CD4-positive, alpha-beta T cell (primary cell): ENCODE results near the gene PIK3C2G. TPM values are rescaled to one million over a fixed set of nuclear protein-coding genes. Genes with fewer than 3 reads are reported as not detected.

Source experiments
- ATAC-seq: fragments of 200-7000 bp; cut with Tn5 transposase; one replicate; pipeline ENCODE4 v1.10.0; 2022; ENCODE audit warnings: mild to moderate bottlenecking; ENCODE audit not compliant: poor library complexity
- CTCF ChIA-PET: fragments of 350-600 bp; sonication (Branson Sonifier 250); formaldehyde crosslinking; loops from one replicate; lab custom pipeline; 2021; ENCODE audit warnings: antibody characterized with exemption, inconsistent platforms; lab: Charles Lee
- POLR2A ChIA-PET: fragments of 350-600 bp; sonication (Branson Sonifier 250); formaldehyde crosslinking; loops from one replicate; lab custom pipeline; 2021; ENCODE audit warnings: antibody characterized with exemption, inconsistent platforms; lab: Charles Lee
- DNase-seq, 14 experiments: peaks; one replicate each; pipeline ENCODE4 v3.0.0-alpha.2; 2013 to 2020; ENCODE audit warnings: mixed read lengths in 2 of 14
- H3K27ac ChIP-seq, 2 donors: one replicate each; pipeline versions ENCODE4 v1.5.1 to v1.7.0; 2013; ENCODE audit warnings: low read length in 2 of 2, low read depth in 1 of 2, mild to moderate bottlenecking in 1 of 2
- H3K27me3 ChIP-seq, 2 experiments: 1 replicate in 1 of 2; 2 replicates in 1 of 2; pipeline versions ENCODE4 v1.6.1 to v1.7.0; 2013; ENCODE audit warnings: low read length in 2 of 2, control low read depth in 1 of 2, mild to moderate bottlenecking in 1 of 2, moderate library complexity in 1 of 2; ENCODE audit not compliant: insufficient read depth in 2 of 2, control insufficient read depth in 1 of 2
- H3K36me3 ChIP-seq: one replicate; pipeline ENCODE4 v1.6.1; 2013; ENCODE audit warnings: low read length, control low read depth; ENCODE audit not compliant: insufficient read depth
- H3K4me1 ChIP-seq: one replicate; pipeline ENCODE4 v1.6.1; 2013; ENCODE audit warnings: low read length, control low read depth; ENCODE audit not compliant: insufficient read depth
- H3K4me3 ChIP-seq: one replicate; pipeline ENCODE4 v1.5.1; 2013; ENCODE audit warnings: mild to moderate bottlenecking, low read length, moderate library complexity
- H3K9me3 ChIP-seq, 2 experiments: 1 replicate in 1 of 2; 2 replicates in 1 of 2; pipeline versions ENCODE4 v1.6.1 to v1.7.0; 2013; ENCODE audit warnings: low read length in 2 of 2, mild to moderate bottlenecking in 2 of 2, control low read depth in 1 of 2, moderate library complexity in 1 of 2; ENCODE audit not compliant: control insufficient read depth in 1 of 2, insufficient read depth in 1 of 2
- H3K27ac Mint-ChIP-seq: one replicate; pipeline ENCODE4 v1.8.0; 2020; ENCODE audit warnings: mixed read lengths
- H3K27me3 Mint-ChIP-seq: one replicate; pipeline ENCODE4 v1.8.0; 2021; ENCODE audit warnings: mixed read lengths
- H3K36me3 Mint-ChIP-seq: one replicate; pipeline ENCODE4 v1.8.0; 2021; ENCODE audit warnings: low read depth, mixed read lengths
- H3K4me1 Mint-ChIP-seq: one replicate; pipeline ENCODE4 v1.8.0; 2021; ENCODE audit warnings: low read depth, mixed read lengths
- H3K4me3 Mint-ChIP-seq: one replicate; pipeline ENCODE4 v1.8.0; 2020; ENCODE audit warnings: mild to moderate bottlenecking, mixed read lengths
- H3K9me3 Mint-ChIP-seq: one replicate; pipeline ENCODE4 v1.8.0; 2020; ENCODE audit warnings: mixed read lengths
- CTCF ChIP-seq: fragments of 200-600 bp; IDR thresholded peaks from one replicate; pipeline ENCODE4 v1.8.0; 2022; ENCODE audit warnings: antibody characterized with exemption, mild to moderate bottlenecking
- intact Hi-C, 2 experiments: fragments of 100-400 bp; cut with DNase I in 1 of 2; cut with micrococcal nuclease in 1 of 2; formaldehyde crosslinking; loops; one replicate each; pipeline versions ENCODE4 v1.15.1 to v1.9.0; 2023 to 2025; cut with DNase I, micrococcal nuclease
- total RNA-seq, 174 experiments: library from RNA in 2 of 174; stranded (reverse) in 2 of 174; gene quantifications; one replicate each; pipeline ENCODE4 v1.2.3 and lab custom pipeline; 2021 to 2026

PIK3C2G gene
- total RNA-seq, 2 experiments from 2014 or later = not detected

- CTCF ChIA-PET = no interaction called here
- POLR2A ChIA-PET = no interaction called here
These were observed 325.3 kb downstream of the PIK3C2G start for GRCh38 chr12:18586581-18586980.

GRCh38 chr12:18589316-18589715 is 328.0 kb downstream of the PIK3C2G start:
- H3K4me3 ChIP-seq = no peak overlapping the region
- no peaks in the 10 kb centered on the region for H3K36me3 ChIP-seq
- Mint-ChIP-seq H3K4me1 (no peaks in the 10 kb centered on the region), H3K4me3 (no peak overlapping the region), H3K27me3 (no peaks in the 10 kb centered on the region), H3K9me3 (peaks cover 10% of the 10 kb centered on the region), H3K36me3 (no peaks in the 10 kb centered on the region), H3K27ac (no peak overlapping the region)
- no peak overlapping the region for H3K27ac ChIP-seq
- POLR2A ChIA-PET = no interaction called here
- no peaks in the 10 kb centered on the region for H3K27me3 ChIP-seq
- H3K9me3 ChIP-seq = no peaks in the 10 kb centered on the region
- DNase-seq = no peak
- no peak for TF ChIP-seq CTCF
- no peak for ATAC-seq
- CTCF ChIA-PET = no interaction called here
- H3K4me1 ChIP-seq = no peaks in the 10 kb centered on the region
- intact Hi-C loops = no loop called here

More at GRCh38 chr12:18586581-18586980, 325.3 kb downstream of the PIK3C2G start:
- Histone ChIP-seq H3K9me3 (peaks cover 0 to 13% of the 10 kb centered on the region in 2 experiments), H3K27me3 (no peaks in the 10 kb centered on the region), H3K4me3 (no peak overlapping the region), H3K4me1 (no peaks in the 10 kb centered on the region), H3K36me3 (no peaks in the 10 kb centered on the region), H3K27ac (no peak overlapping the region)
- no peak overlapping the region for H3K4me3 Mint-ChIP-seq
- DNase-seq = no peak
- H3K36me3 Mint-ChIP-seq = no peaks in the 10 kb centered on the region
- no peaks in the 10 kb centered on the region for H3K4me1 Mint-ChIP-seq
- H3K9me3 Mint-ChIP-seq = peaks cover 17% of the 10 kb centered on the region
- no peak for TF ChIP-seq CTCF
- no peaks in the 10 kb centered on the region for H3K27me3 Mint-ChIP-seq
- ATAC-seq = no peak
- no peak overlapping the region for H3K27ac Mint-ChIP-seq
- intact Hi-C loops = no loop called here

- ChIA-PET POLR2A (no interaction called here), CTCF (no interaction called here)
- Histone ChIP-seq H3K27me3 (no peaks in the 10 kb centered on the region), H3K4me1 (no peaks in the 10 kb centered on the region), H3K36me3 (no peaks in the 10 kb centered on the region), H3K27ac (no peak overlapping the region), H3K4me3 (no peak overlapping the region), H3K9me3 (no peaks in the 10 kb centered on the region)
- no peak for ATAC-seq
- no peak for DNase-seq
- no peak for TF ChIP-seq CTCF
- Mint-ChIP-seq H3K27me3 (no peaks in the 10 kb centered on the region), H3K9me3 (peaks cover 5% of the 10 kb centered on the region), H3K36me3 (no peaks in the 10 kb centered on the region), H3K4me1 (no peaks in the 10 kb centered on the region), H3K4me3 (no peak overlapping the region), H3K27ac (no peak overlapping the region)
- intact Hi-C loops = no loop called here
These were observed 330.2 kb downstream of the PIK3C2G start for GRCh38 chr12:18591473-18591872.
